Sigmoid colon (tissue), 7 donors: Measurements from ENCODE around the gene UGCG. TPM values are rescaled to one million over a fixed set of nuclear protein-coding genes. Genes with fewer than 3 reads are reported as not detected.

ENCODE experiments used
- DNase-seq: peaks from one replicate; pipeline ENCODE4 v3.0.0-alpha.2; 2019
- H3K27ac ChIP-seq, 4 donors: fragments of 200-600 bp; sonication (generic); one replicate each; pipeline ENCODE4 v1.5.1; 2016 to 2019; ENCODE audit warnings: mild to moderate bottlenecking in 1 of 4
- H3K27me3 ChIP-seq, 3 donors: fragments of 200-600 bp; sonication (generic); one replicate each; pipeline ENCODE4 v1.5.1; 2019; ENCODE audit warnings: mild to moderate bottlenecking in 1 of 3
- H3K36me3 ChIP-seq, 4 donors: fragments of 200-600 bp; sonication (generic); one replicate each; pipeline ENCODE4 v1.5.1; 2016 to 2019
- H3K4me1 ChIP-seq, 4 donors: fragments of 200-600 bp; sonication (generic); one replicate each; pipeline ENCODE4 v1.5.1; 2017 to 2019
- H3K4me3 ChIP-seq, 4 donors: fragments of 200-600 bp; sonication (generic); one replicate each; pipeline ENCODE4 v1.5.1; 2017 to 2019; ENCODE audit warnings: mild to moderate bottlenecking in 2 of 4, moderate library complexity in 1 of 4
- H3K9me3 ChIP-seq, 4 donors: fragments of 200-600 bp in 3 of 4; sonication (generic) in 3 of 4; one replicate each; pipeline versions ENCODE4 v1.5.1 to v1.6.1; 2013 to 2019
- EP300 ChIP-seq, 4 donors: sonication (generic); formaldehyde crosslinking; IDR thresholded peaks; one replicate each; pipeline ENCODE4 v1.6.1; 2017; ENCODE audit warnings: antibody characterized with exemption in 4 of 4
- POLR2A ChIP-seq, 2 donors: fragments of 450-650 bp; IDR thresholded peaks; one replicate each; pipeline ENCODE4 v1.6.1; 2016; ENCODE audit warnings: antibody characterized with exemption in 2 of 2, mild to moderate bottlenecking in 2 of 2, moderate library complexity in 2 of 2
- POLR2AphosphoS5 ChIP-seq, 4 donors: sonication (generic); formaldehyde crosslinking; IDR thresholded peaks; one replicate each; pipeline ENCODE4 v1.6.1; 2017; ENCODE audit warnings: antibody characterized with exemption in 4 of 4
- WGBS, 2 donors: extraction: QIAGEN DNeasy Blood & Tissue Kit; methylation state at CpG; one replicate each; pipeline ENCODE4 v1.1.7; 2013; 5-methylcytosine and 5-hydroxymethylcytosine counted together
- intact Hi-C: fragments of 100-400 bp; cut with DNase I; formaldehyde crosslinking; loops from one replicate; pipeline ENCODE4 v1.15.1; 2023
- polyA plus RNA-seq, 3 donors: library from polyadenylated mRNA; stranded (reverse); fragments of 200-250 nt; gene quantifications; one replicate each; pipeline ENCODE4 v1.2.3, GENCODE V29; 2013
- total RNA-seq, 4 donors: library from RNA; depleted of rRNA; stranded (reverse); fragments of >200 nt; gene quantifications; one replicate each; pipeline ENCODE4 v1.1.0, GENCODE V29; 2016
- TF ChIP-seq, protein P1 (sequence below), 4 experiments: fragments of 450-650 bp in 3 of 4; fragments of 200-600 bp in 1 of 4; IDR thresholded peaks; one replicate each; pipeline ENCODE4 v1.5.1; 2016 to 2019; ENCODE audit warnings: antibody characterized with exemption in 4 of 4, mild to moderate bottlenecking in 3 of 4, moderate library complexity in 2 of 4
- donor health status: healthy with polysubstance abuse.
- donor health status: Bipolar disorder and iron deficiency.
- donor health status: healthy.

Gene UGCG
- total and polyA plus RNA-seq, 7 donors, result 7.8 to 89.3 (median 20.7) TPM

DNA sequence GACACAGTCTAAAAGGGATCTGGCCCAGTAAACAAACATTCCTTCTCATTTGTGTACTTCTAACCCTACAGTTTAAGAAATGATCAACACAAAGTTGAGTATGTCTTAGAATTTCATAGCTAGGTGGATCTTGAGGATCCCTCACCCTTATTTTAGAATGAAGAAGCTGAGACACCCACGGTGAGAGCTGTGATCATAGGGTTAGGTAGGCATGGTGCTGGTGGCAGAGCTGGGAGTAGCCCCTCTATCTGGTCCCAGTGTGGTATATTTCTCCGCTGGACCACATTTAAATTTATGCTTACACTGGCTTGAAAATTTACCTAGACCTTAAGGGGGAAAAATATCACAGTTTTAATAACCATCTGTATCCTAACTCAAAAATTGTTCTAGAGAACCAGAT lies 39.8 kb downstream of the UGCG start:
- H3K36me3 ChIP-seq, result peaks cover 0 to 41% (median 14%) of the 10 kb centered on the region in 4 donors
- no peaks in the 10 kb centered on the region for H3K9me3 ChIP-seq
- intact Hi-C loops, result no loop called here
- H3K27me3 ChIP-seq, result no peaks in the 10 kb centered on the region
- TF ChIP-seq, protein P1, sequence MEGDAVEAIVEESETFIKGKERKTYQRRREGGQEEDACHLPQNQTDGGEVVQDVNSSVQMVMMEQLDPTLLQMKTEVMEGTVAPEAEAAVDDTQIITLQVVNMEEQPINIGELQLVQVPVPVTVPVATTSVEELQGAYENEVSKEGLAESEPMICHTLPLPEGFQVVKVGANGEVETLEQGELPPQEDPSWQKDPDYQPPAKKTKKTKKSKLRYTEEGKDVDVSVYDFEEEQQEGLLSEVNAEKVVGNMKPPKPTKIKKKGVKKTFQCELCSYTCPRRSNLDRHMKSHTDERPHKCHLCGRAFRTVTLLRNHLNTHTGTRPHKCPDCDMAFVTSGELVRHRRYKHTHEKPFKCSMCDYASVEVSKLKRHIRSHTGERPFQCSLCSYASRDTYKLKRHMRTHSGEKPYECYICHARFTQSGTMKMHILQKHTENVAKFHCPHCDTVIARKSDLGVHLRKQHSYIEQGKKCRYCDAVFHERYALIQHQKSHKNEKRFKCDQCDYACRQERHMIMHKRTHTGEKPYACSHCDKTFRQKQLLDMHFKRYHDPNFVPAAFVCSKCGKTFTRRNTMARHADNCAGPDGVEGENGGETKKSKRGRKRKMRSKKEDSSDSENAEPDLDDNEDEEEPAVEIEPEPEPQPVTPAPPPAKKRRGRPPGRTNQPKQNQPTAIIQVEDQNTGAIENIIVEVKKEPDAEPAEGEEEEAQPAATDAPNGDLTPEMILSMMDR (IDR thresholded peaks at IDR 0.05), result no peak
- TF ChIP-seq POLR2A (IDR thresholded peaks at IDR 0.05), result no peak
- no peak for TF ChIP-seq EP300 (IDR thresholded peaks at IDR 0.05)
- no peak for TF ChIP-seq POLR2AphosphoS5 (IDR thresholded peaks at IDR 0.05)
- no peak for DNase-seq
- WGBS, 2 donors, result 94 to 97% methylated on average over 2 of the region's 2 CpGs
- peaks cover 0 to 14% (median 9%) of the 10 kb centered on the region in 4 donors for H3K4me1 ChIP-seq
- H3K27ac ChIP-seq, result no peak overlapping the region
- no peak overlapping the region for H3K4me3 ChIP-seq

DNA sequence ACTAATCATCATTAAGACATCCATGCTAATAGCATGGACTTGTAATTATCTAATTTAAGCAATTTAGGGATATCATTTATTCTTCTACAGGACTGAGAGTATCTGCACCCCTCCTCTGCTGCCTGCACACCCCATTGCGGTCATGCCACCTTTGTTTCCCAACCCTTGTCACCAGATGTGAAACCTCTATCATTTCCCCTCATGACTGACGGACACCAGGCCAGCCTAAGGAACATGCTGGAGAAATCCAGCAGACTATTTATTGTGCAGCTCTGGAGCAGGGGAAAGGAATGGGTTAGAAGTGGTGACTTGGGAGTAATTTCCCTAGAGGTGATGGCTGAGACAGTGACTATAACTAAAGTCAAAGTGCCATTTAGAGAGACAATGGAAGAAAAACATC lies 40.7 kb downstream of the UGCG start:
- intact Hi-C loops, result no loop called here
- peak overlapping the region in 1 of 4 donors; percentile 3 for H3K27ac ChIP-seq
- 92 to 94% methylated on average over 2 of the region's 2 CpGs for WGBS, 2 donors
- DNase-seq, result no peak
- H3K27me3 ChIP-seq, result no peaks in the 10 kb centered on the region
- peaks cover 0 to 32% (median 6%) of the 10 kb centered on the region in 4 donors for H3K36me3 ChIP-seq
- H3K4me1 ChIP-seq, result peaks cover 0 to 14% (median 9%) of the 10 kb centered on the region in 4 donors
- no peak for TF ChIP-seq POLR2AphosphoS5 (IDR thresholded peaks at IDR 0.05)
- no peak for TF ChIP-seq POLR2A (IDR thresholded peaks at IDR 0.05)
- TF ChIP-seq EP300 (IDR thresholded peaks at IDR 0.05), result no peak
- TF ChIP-seq, protein P1 (IDR thresholded peaks at IDR 0.05), result no peak
- H3K4me3 ChIP-seq, result no peak overlapping the region
- H3K9me3 ChIP-seq, result no peaks in the 10 kb centered on the region

DNA sequence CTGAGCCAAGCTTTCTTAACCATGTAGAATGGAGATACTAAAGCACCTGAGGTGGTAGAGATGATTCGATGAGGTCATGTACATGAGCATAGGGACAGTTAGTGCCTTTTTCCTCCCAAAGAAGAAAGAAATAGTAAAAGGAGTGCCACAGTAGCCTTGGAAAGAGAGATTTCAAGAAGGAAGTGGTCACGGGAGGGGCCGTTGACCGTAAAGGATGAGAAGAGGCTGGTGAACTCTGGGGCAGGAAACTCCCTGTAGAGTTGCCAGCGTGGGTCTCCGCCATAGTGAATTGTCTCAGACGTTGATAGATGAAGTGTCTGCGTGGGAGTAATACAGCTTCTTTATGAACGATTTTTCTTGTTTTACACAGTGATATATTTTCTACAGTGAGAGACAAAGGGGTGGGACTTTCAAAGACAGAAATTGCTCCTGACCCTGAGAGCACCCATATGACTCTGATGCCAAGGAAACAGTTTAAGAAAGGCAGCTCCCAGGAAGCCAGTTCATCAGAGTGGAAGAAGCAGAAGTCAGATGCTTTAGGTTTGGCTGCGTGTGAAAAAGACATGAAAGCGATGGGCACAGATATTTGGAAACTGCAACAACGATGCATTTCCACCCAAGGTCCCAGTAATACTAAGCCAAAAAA lies 41.3 kb downstream of the UGCG start:
- Histone ChIP-seq H3K4me3 (no peak overlapping the region), H3K9me3 (no peaks in the 10 kb centered on the region), H3K27me3 (no peaks in the 10 kb centered on the region), H3K4me1 (peaks cover 0 to 14% (median 9%) of the 10 kb centered on the region in 4 donors), H3K36me3 (peaks cover 0 to 26% (median 4%) of the 10 kb centered on the region in 4 donors), H3K27ac (peak overlapping the region in 2 of 4 donors; percentile 3 to 29)
- intact Hi-C loops, result no loop called here
- TF ChIP-seq, protein P1 (IDR thresholded peaks at IDR 0.05), result no peak
- TF ChIP-seq POLR2AphosphoS5 (IDR thresholded peaks at IDR 0.05), result peak in 1 of 4 donors; percentile 32
- DNase-seq, result no peak
- 43 to 58% methylated on average over 12 of the region's 12 CpGs for WGBS, 2 donors

DNA sequence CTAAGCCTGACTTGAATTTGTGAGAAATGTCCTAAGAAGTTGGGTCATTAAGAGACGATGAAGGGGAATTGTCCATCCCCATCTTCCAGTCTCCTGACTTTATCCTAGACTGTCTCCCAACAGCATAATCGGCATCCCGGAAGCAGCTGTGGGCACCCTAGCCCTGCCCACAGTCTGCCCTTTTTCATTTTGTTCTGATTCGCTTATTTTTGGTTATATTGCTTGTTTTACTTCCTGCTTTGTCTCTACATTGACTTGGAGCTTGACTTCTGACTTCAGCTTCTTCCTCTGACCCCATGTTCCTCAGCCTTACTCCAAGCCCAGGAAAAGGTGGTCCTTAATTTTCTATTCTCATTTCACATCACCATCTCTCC lies 41.8 kb downstream of the UGCG start:
- intact Hi-C loops, result no loop called here
- no peak for TF ChIP-seq EP300 (IDR thresholded peaks at IDR 0.05)
- no peak for TF ChIP-seq POLR2A (IDR thresholded peaks at IDR 0.05)
- TF ChIP-seq, protein P1 (IDR thresholded peaks at IDR 0.05), result no peak
- no peak for TF ChIP-seq POLR2AphosphoS5 (IDR thresholded peaks at IDR 0.05)
- DNase-seq, result no peak
- Histone ChIP-seq H3K36me3 (peaks cover 0 to 21% (median 4%) of the 10 kb centered on the region in 4 donors), H3K27ac (peak overlapping the region in 1 of 4 donors; percentile 29), H3K4me3 (no peak overlapping the region), H3K9me3 (no peaks in the 10 kb centered on the region), H3K27me3 (no peaks in the 10 kb centered on the region), H3K4me1 (peaks cover 0 to 14% (median 9%) of the 10 kb centered on the region in 4 donors)
- WGBS, 2 donors, result 74 to 94% methylated on average over 4 of the region's 4 CpGs

DNA sequence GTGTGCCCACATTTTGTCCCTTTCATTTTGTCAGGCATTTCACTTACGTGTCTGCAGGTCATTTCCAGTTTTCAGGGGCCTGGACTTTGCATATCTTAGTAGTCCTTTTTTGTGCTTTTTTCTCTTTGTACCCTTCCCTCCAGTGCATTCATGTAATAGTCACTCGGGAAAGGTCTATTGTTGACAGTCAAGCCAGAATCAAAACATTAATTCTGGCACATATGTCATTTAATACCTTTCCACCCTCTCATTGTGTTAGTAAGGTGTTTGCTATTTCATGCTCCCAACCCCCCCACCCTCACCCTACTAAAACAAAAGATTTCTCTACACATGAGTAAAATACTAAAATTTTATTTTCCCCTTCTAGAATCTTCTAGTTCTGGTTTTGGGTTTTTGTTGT lies 42.7 kb downstream of the UGCG start:
- DNase-seq, result no peak
- H3K36me3 ChIP-seq, result peaks cover 0 to 12% (median 4%) of the 10 kb centered on the region in 4 donors
- H3K4me1 ChIP-seq, result peaks cover 0 to 14% (median 9%) of the 10 kb centered on the region in 4 donors
- no peak overlapping the region for H3K27ac ChIP-seq
- no peak overlapping the region for H3K4me3 ChIP-seq
- TF ChIP-seq POLR2AphosphoS5 (IDR thresholded peaks at IDR 0.05) (no peak), EP300 (IDR thresholded peaks at IDR 0.05) (no peak), POLR2A (IDR thresholded peaks at IDR 0.05) (no peak)
- TF ChIP-seq, protein P1 (IDR thresholded peaks at IDR 0.05), result no peak
- no peaks in the 10 kb centered on the region for H3K27me3 ChIP-seq
- H3K9me3 ChIP-seq, result no peaks in the 10 kb centered on the region
- 96 to 98% methylated on average over 2 of the region's 2 CpGs for WGBS, 2 donors
- intact Hi-C loops, result no loop called here
